IMR-90 (cell line): Measurements from ENCODE around the gene RNF138.

ENCODE experiments used
- CHD1 ChIP-seq: IDR thresholded peaks from 2 replicates; pipeline ENCODE4 v1.6.1; 2012; ENCODE audit warnings: low read depth, low read length, improper control_type of control experiment
- CTCF ChIP-seq: conservative IDR thresholded peaks from 2 replicates; pipeline ENCODE4 v1.5.1; 2012; ENCODE audit warnings: mild to moderate bottlenecking, low read depth, low read length, improper control_type of control experiment
- ELK1 ChIP-seq: fragments of 150-350 bp; IDR thresholded peaks from 2 replicates; pipeline ENCODE4 v1.6.1; 2016; ENCODE audit warnings: low read depth, mild to moderate bottlenecking, low read length, moderate library complexity, borderline replicate concordance
- MAZ ChIP-seq: IDR thresholded peaks from 2 replicates; pipeline ENCODE4 v1.6.1; 2012; ENCODE audit warnings: low read depth, mild to moderate bottlenecking, low read length, improper control_type of control experiment, moderate library complexity, borderline replicate concordance
- MXI1 ChIP-seq: IDR thresholded peaks from 2 replicates; pipeline ENCODE4 v1.6.1; 2012; ENCODE audit warnings: low read depth, mild to moderate bottlenecking, low read length, moderate library complexity, borderline replicate concordance
- POLR2A ChIP-seq: IDR thresholded peaks from 2 replicates; pipeline ENCODE4 v1.6.1; 2012; ENCODE audit warnings: mild to moderate bottlenecking, low read depth, low read length
- RAD21 ChIP-seq: IDR thresholded peaks from 2 replicates; pipeline ENCODE4 v1.6.1; 2012; ENCODE audit warnings: low read length, improper control_type of control experiment
- RCOR1 ChIP-seq: IDR thresholded peaks from 2 replicates; pipeline ENCODE4 v1.6.1; 2012; ENCODE audit warnings: mild to moderate bottlenecking, low read length, improper control_type of control experiment; ENCODE audit not compliant: insufficient replicate concordance
- RFX5 ChIP-seq: IDR thresholded peaks from 2 replicates; pipeline ENCODE4 v1.8.0; 2012; ENCODE audit warnings: low read depth, mild to moderate bottlenecking, low read length, moderate library complexity
- TF ChIP-seq, protein P1 (sequence below): fragments of 150-350 bp; IDR thresholded peaks from 2 replicates; pipeline ENCODE4 v1.6.1; 2017; ENCODE audit warnings: mild to moderate bottlenecking, antibody characterized with exemption, low read length, low read depth

- no peak for TF ChIP-seq MXI1
- TF ChIP-seq CTCF, result no peak
- TF ChIP-seq RAD21, result no peak
- TF ChIP-seq POLR2A, result no peak
- TF ChIP-seq RCOR1, result no peak
- no peak for TF ChIP-seq ELK1
- TF ChIP-seq, protein P1, sequence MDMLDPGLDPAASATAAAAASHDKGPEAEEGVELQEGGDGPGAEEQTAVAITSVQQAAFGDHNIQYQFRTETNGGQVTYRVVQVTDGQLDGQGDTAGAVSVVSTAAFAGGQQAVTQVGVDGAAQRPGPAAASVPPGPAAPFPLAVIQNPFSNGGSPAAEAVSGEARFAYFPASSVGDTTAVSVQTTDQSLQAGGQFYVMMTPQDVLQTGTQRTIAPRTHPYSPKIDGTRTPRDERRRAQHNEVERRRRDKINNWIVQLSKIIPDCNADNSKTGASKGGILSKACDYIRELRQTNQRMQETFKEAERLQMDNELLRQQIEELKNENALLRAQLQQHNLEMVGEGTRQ, result no peak
- TF ChIP-seq RFX5, result no peak
- no peak for TF ChIP-seq CHD1
- no peak for TF ChIP-seq MAZ
Observed at GRCh38 chr18:32138332-32138982, 46.8 kb downstream of the RNF138 start.
